SU-DHL-6 (cell line): ENCODE results near the gene IFNAR2.
A peak's percentile ranks its signal among the peaks of the same experiment; 100 is the strongest.

ENCODE experiments used
- H2AFZ ChIP-seq: fragments of 200-600 bp; sonication (generic); 2 replicates; pipeline ENCODE4 v1.6.1; 2014; ENCODE audit warnings: low read depth, mild to moderate bottlenecking, moderate library complexity, mixed read lengths, antibody characterized with exemption, low read length; ENCODE audit not compliant: severe bottlenecking
- H3F3A ChIP-seq: fragments of 200-600 bp; shearing (Covaris generic); 2 replicates; pipeline ENCODE4 v1.6.0; 2016; ENCODE audit warnings: antibody characterized with exemption, mild to moderate bottlenecking; ENCODE audit not compliant: insufficient read depth
- H3K27ac ChIP-seq: fragments of 200-600 bp; sonication (generic); 2 replicates; pipeline ENCODE4 v1.5.1; 2016; ENCODE audit warnings: low read depth, mild to moderate bottlenecking, low read length, moderate library complexity, mixed read lengths
- H3K27me3 ChIP-seq: fragments of 200-600 bp; sonication (generic), shearing (Covaris generic); 2 replicates; pipeline ENCODE4 v1.6.0; 2014; ENCODE audit warnings: mild to moderate bottlenecking, low read length
- H3K36me3 ChIP-seq: fragments of 200-600 bp; sonication (generic); 2 replicates; pipeline ENCODE4 v1.6.1; 2014; ENCODE audit warnings: mild to moderate bottlenecking, low read length, mixed read lengths
- H3K4me2 ChIP-seq: fragments of 300-600, 200-600 bp; shearing (Covaris generic), sonication (generic); 2 replicates; pipeline ENCODE4 v1.6.0; 2014; ENCODE audit warnings: low read length, low read depth, mild to moderate bottlenecking; ENCODE audit not compliant: poor library complexity, severe bottlenecking
- H3K4me3 ChIP-seq: fragments of 200-600 bp; sonication (generic); 2 replicates; pipeline ENCODE4 v1.5.1; 2014; ENCODE audit warnings: antibody characterized with exemption, low read length, mild to moderate bottlenecking, mixed read lengths; ENCODE audit not compliant: insufficient read depth, poor library complexity, severe bottlenecking
- H3K79me2 ChIP-seq: fragments of 200-600 bp; sonication (generic); 2 replicates; pipeline ENCODE4 v1.6.1; 2014; ENCODE audit warnings: mild to moderate bottlenecking, low read length, moderate library complexity; ENCODE audit not compliant: insufficient read depth
- H3K9ac ChIP-seq: fragments of 200-600 bp; sonication (generic); 2 replicates; pipeline ENCODE4 v1.7.0; 2014; ENCODE audit warnings: mild to moderate bottlenecking, low read length
- H3K9me2 ChIP-seq: fragments of 200-600 bp; sonication (generic); replicated peaks from 2 replicates; pipeline ENCODE4 v1.6.1; 2014; ENCODE audit warnings: low read length; ENCODE audit not compliant: insufficient read depth
- H3K9me3 ChIP-seq: fragments of 200-600 bp; sonication (generic); 2 replicates; pipeline ENCODE4 v1.6.1; 2014; ENCODE audit warnings: low read length, mixed read lengths; ENCODE audit not compliant: insufficient read depth
- H4K20me1 ChIP-seq: fragments of 200-600 bp; sonication (generic); 2 replicates; pipeline ENCODE4 v1.6.1; 2014; ENCODE audit warnings: low read depth, mild to moderate bottlenecking, antibody characterized with exemption, low read length, moderate library complexity, mixed read lengths
- CTCF ChIP-seq: fragments of 200-600 bp; sonication (generic); IDR thresholded peaks from one replicate; pipeline ENCODE4 v1.5.1; 2017; ENCODE audit warnings: antibody characterized with exemption, mild to moderate bottlenecking, low read length, moderate library complexity; ENCODE audit not compliant: insufficient read depth, poor library complexity, severe bottlenecking
- EZH2phosphoT487 ChIP-seq: fragments of 200-600 bp; sonication (generic), shearing (Covaris generic); conservative IDR thresholded peaks from 2 replicates; pipeline ENCODE4 v1.6.1; 2018; ENCODE audit warnings: mild to moderate bottlenecking, antibody characterized with exemption, low read length, moderate library complexity, mixed read lengths

IFNAR2 gene

GRCh38 chr21:33229784-33230544 lies at the start of gene IFNAR2:
Gene IFNAR2, plus strand, starts transcription at chr21:33229938. Its CDS starts 11,985 bp downstream, at chr21:33241923.
- Histone ChIP-seq H3F3A (peaks cover 22% of the 10 kb centered on the region; the same call in 1 of the 2 replicates), H3K9ac (peak within 1 kb of the TSS; percentile 84), H3K9me2 (no peaks in the 10 kb centered on the region), H3K4me2 (peak within 1 kb of the TSS; percentile 88), H3K79me2 (peaks cover 52% of the 10 kb centered on the region), H3K36me3 (peaks cover 8% of the 10 kb centered on the region; the same call in 1 of the 2 replicates), H3K9me3 (no peaks in the 10 kb centered on the region), H3K4me3 (peak within 1 kb of the TSS; percentile 76), H2AFZ (peak within 1 kb of the TSS; percentile 96), H3K27ac (peak within 1 kb of the TSS; percentile 77), H3K27me3 (no peaks in the 10 kb centered on the region), H4K20me1 (no peaks in the 10 kb centered on the region)
- TF ChIP-seq EZH2phosphoT487 = no peak
- no peak for TF ChIP-seq CTCF

- no peak for TF ChIP-seq EZH2phosphoT487
- TF ChIP-seq CTCF = no peak
- Histone ChIP-seq H3K4me2 (no peak overlapping the region), H3K9me2 (no peaks in the 10 kb centered on the region)
Measured at GRCh38 chr21:33185852-33186251, 43.9 kb upstream of the IFNAR2 start.

GRCh38 chr21:33187276-33187675 lies 42.5 kb upstream of the IFNAR2 start:
- no peak overlapping the region for H3K9ac ChIP-seq
- H3K9me2 ChIP-seq = no peaks in the 10 kb centered on the region
- no peak overlapping the region for H3K4me3 ChIP-seq
- no peak overlapping the region for H2AFZ ChIP-seq
- H3K9me3 ChIP-seq = no peaks in the 10 kb centered on the region
- H3K27me3 ChIP-seq = 0 out of 2 replicates have a peak, but pooled peaks cover 3% of the 10 kb centered on the region
- H3K4me2 ChIP-seq = no peak overlapping the region
- no peaks in the 10 kb centered on the region for H3K36me3 ChIP-seq
- no peaks in the 10 kb centered on the region for H3K79me2 ChIP-seq
- H3K27ac ChIP-seq = no peak overlapping the region
- TF ChIP-seq EZH2phosphoT487 (no peak), CTCF (no peak)
- H4K20me1 ChIP-seq = no peaks in the 10 kb centered on the region
- no peaks in the 10 kb centered on the region for H3F3A ChIP-seq

More at GRCh38 chr21:33185852-33186251, 43.9 kb upstream of the IFNAR2 start:
- H3F3A ChIP-seq = no peaks in the 10 kb centered on the region
- no peak overlapping the region for H3K27ac ChIP-seq
- H3K79me2 ChIP-seq = no peaks in the 10 kb centered on the region
- H3K36me3 ChIP-seq = no peaks in the 10 kb centered on the region
- no peaks in the 10 kb centered on the region for H4K20me1 ChIP-seq
- H3K9me3 ChIP-seq = no peaks in the 10 kb centered on the region
- H3K27me3 ChIP-seq = 0 out of 2 replicates have a peak, but pooled peaks cover 3% of the 10 kb centered on the region
- no peak overlapping the region for H2AFZ ChIP-seq
- no peak overlapping the region for H3K9ac ChIP-seq
- no peak overlapping the region for H3K4me3 ChIP-seq
